IPS-18c (cell line): ENCODE measurements around the gene GABRB1.

Experiments used
- H3K4me3 ChIP-seq: 2 replicates; pipeline ENCODE4 v1.7.0; 2013; ENCODE audit warnings: low read depth, mild to moderate bottlenecking, low read length, moderate library complexity; ENCODE audit not compliant: insufficient read depth
- H3K9me3 ChIP-seq: one replicate; pipeline ENCODE4 v1.6.1; 2013; ENCODE audit warnings: mild to moderate bottlenecking, low read length, moderate library complexity; ENCODE audit not compliant: control insufficient read depth, insufficient read depth

The GABRB1 gene

DNA sequence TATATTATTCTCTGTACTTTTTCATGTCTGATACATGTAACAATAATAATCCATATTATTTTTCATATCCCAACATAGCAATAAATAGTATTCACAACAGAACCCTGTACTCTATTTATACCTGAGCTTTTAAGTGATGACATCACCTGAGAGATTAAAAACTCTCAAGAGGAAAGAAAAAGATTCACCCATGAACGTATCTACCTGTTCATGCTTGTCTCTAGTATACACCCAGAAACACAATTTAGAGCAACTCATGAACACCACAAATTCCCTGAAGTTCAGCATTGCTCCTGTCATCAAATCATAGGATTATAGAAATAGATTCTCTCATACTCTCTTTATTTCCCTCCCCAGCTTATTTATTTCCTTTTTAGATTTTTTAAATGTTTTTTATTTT, 185.9 kb downstream of the GABRB1 start:
- Histone ChIP-seq H3K9me3 (no peaks in the 10 kb centered on the region), H3K4me3 (no peak overlapping the region)

DNA sequence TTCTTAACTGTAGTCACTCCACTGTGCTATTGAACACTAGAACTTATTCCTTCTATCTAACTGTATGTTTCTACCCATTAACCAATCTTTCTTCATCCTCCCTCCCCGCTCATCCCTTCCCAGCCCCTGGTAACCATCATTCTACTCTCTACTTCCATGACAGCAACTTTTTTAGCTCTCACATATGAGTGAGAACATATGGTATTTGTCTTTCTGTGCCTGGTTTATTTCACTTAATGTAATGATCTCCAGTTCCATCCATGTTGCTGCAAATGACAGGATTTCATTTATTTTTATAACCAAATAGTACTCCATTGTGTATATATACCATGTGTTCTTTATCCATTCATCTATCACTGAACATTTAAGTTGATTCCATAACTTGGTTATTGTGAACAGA, 186.5 kb downstream of the GABRB1 start:
- no peaks in the 10 kb centered on the region for H3K9me3 ChIP-seq
- no peak overlapping the region for H3K4me3 ChIP-seq

DNA sequence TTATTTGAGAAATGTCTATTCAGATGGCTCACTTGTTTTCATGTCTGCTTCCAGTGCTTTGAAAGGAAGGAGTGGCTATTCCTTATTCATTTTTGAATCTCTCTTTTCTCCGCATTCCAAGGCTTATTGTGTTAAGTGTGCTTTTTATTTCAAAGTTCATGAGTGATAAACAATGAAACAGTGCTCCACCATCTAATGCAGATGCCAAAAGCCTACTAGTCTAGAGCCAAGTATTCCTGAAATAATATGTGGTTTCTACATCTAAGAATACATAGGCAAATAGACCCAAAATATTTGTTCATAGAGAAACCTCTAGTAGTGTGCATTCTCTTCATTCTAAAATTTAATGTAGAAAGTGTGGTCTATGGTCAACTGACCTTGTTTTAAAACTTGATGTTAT, 187.3 kb downstream of the GABRB1 start:
- Histone ChIP-seq H3K4me3 (no peak overlapping the region), H3K9me3 (no peaks in the 10 kb centered on the region)

DNA sequence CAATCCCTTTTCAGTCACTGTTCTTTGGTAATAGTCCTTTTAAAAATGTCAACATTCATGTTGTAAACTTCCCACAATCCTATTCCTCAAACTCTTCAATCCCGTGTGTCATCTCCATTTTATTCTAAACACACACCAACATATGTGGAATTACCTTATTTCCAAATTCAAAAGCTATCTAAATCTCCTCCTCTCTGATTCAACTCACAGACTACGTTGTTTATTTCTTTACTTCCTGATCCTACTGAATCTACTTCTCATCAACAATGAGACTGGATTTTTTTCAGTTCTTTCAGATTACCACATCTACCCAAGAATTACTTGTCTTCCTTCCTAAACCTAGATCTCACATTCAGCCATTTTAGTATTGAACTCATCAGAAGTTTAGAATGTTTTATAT, 188.2 kb downstream of the GABRB1 start:
- Histone ChIP-seq H3K4me3 (no peak overlapping the region), H3K9me3 (no peaks in the 10 kb centered on the region)

DNA sequence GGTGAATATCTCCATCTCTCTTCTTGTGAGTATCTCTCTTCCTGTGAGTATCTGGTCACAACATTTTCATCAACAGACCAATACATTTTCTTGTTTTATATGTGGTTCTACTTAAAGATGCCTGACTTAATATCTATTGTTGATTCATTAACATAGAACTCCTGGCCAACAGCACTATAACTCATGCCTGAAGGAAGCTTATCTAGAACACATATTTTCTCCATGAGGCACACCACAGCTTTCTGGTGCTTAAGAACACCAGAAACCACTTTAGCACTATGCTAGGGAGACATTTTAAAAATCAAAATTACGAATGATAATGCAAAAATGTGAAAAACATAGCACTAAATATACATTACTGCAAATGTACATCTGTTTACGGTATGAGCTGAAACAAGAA, 190.4 kb downstream of the GABRB1 start:
- Histone ChIP-seq H3K4me3 (no peak overlapping the region), H3K9me3 (no peaks in the 10 kb centered on the region)

DNA sequence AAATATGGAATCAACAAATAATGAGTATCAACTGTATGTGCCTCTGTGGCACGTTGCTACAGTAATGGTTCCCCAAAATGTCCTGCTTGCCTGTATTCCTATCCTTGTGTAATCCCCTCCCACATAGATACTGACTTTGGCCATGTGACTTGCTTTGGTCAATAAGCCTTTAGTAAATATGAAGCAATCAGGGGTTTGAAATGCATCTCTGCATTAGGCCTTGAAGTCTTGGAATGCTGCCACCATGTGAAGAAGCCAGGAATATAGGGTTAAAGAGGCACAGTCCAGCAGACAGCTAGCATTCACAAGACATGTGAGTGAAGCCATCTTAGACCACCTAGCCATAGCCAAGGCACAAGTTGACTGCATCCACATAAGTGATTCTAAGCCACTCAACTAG, 190.9 kb downstream of the GABRB1 start:
- Histone ChIP-seq H3K4me3 (no peak overlapping the region), H3K9me3 (no peaks in the 10 kb centered on the region)

DNA sequence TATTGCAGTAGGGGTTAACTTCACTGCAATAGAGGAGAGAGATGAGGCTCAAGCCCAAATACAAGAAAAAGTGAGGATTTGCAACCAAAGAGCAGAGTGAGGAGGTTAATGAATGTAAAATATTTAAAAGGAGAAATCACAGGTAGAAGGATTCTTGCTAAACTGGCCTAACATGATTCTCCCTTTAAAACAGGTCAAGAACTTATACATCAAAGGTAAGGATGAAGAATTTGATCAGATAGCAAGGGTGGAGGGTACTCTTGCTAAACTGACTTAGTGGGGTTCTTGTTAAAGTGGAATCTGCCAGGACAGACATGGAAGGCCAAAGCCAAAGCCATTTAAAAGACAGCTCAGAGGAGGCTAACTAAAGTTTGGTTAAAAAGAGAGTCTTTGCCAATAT, 193.0 kb downstream of the GABRB1 start:
- no peak overlapping the region for H3K4me3 ChIP-seq
- H3K9me3 ChIP-seq, result no peaks in the 10 kb centered on the region

DNA sequence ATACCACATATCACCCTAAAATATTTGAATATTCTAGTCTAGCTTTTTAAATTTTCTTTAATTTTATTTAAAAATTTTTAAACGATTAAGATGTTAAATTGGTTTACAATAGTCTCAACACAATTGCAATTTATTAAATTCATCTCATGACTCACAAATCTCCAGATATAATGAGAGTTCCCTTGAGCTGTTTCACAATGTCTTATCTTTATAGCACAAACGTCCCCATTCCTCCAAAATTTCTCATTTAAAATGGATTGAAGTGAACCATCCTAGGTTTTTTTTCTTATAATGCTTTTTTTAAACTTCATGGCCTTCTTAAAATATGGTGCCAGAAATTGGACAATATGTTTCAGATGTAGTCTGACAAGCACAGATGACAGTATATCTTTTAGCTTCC, 204.4 kb downstream of the GABRB1 start:
- H3K9me3 ChIP-seq, result no peaks in the 10 kb centered on the region

DNA sequence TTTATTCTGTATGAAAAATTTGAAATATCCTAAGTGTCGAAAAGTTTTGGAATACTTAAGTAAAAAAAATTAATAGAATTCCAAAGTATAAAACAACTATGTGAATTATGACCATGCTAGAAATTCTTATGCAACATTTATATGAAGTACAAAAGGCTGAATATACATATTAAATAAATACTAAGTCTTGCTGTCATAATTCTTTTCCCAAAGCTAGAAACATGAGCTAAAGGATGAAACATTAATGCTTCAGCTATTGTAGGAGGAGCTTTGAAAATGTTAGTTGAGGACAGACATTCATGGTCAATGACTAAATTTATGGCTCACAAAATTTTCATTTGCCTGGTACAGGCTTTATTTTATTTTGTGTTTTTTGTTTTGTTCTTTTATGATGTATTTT, 207.3 kb downstream of the GABRB1 start:
- H3K9me3 ChIP-seq, result no peaks in the 10 kb centered on the region
- no peak overlapping the region for H3K4me3 ChIP-seq

More for the DNA sequence above, 204.4 kb downstream of the GABRB1 start:
- no peak overlapping the region for H3K4me3 ChIP-seq

DNA sequence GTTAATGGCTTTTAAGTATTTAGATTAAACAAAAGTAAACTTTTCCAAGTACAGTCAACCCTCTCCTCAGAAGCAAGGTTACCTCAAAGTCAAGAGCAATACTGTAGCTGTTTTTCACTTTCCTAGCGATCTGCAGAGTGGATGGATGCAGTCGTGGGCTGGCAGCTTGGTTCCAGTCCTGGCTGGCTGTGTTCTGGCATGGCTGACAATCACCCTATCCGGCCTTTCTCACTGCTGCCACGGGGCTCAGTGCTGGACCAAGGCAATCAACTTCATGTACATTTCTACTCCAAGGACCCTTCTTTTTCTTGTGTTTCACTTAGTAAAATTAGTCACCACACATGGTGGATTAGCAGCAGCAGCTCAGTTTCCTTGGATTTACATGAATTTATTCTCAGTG, 208.3 kb downstream of the GABRB1 start:
- Histone ChIP-seq H3K9me3 (no peaks in the 10 kb centered on the region), H3K4me3 (no peak overlapping the region)

DNA sequence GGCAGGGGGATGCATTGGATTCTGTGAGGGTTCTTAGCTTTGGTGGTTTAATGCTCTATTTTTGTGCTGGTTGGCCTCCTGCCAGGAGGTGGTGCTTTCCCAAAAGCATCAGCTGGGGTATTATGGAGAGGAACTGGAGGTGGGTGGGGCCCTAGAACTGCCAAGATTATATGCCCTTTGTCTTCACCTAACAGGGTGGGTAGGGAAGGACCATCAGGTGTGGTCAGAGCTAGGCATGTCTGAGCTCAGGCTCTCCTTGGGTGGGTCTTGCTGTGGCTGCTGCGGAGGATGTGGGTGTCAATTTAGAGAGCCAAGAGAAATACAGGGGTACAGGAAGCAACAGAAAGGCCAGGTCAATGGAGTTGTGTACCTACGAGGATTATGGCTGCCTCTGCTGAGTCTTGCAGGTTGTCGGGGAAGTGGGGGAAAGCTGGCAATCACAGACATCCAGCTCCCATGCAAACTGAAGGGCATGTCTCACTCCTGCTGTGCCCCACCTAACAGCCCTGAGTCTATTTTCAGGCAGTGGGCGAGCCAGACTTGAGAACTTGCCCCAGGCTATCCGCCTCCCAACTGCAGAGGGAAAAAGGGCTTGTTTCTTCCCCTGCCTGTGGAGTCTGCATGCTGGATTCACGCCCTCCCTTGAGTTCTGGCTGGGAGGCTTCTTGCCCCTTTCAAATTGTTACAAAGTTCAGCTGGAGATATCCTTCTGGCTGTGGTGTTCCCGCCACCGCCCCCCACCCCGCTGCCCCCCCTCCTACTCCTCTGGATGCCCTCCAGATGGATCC, 220.2 kb downstream of the GABRB1 start:
- no peaks in the 10 kb centered on the region for H3K9me3 ChIP-seq
- no peak overlapping the region for H3K4me3 ChIP-seq

DNA sequence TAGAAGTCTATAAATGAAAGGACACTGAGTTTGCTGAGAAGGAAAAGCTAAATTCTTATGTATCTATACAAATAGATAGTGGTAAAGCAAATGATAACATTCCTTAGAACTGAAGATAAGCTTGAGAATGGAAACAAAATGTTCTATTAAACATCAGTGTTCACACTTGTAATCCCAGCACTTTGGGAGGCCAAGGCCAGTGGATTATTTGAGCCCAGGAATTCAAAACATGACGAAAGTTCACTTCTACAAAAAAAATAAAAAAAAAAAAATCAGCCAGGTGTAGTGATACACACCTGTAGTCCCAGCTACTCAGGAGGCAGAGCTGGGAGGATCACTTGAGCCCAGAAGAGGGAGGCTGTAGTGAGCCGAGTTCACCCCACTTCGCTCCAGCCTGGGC, 232.4 kb downstream of the GABRB1 start:
- no peaks in the 10 kb centered on the region for H3K9me3 ChIP-seq
- H3K4me3 ChIP-seq, result no peak overlapping the region

DNA sequence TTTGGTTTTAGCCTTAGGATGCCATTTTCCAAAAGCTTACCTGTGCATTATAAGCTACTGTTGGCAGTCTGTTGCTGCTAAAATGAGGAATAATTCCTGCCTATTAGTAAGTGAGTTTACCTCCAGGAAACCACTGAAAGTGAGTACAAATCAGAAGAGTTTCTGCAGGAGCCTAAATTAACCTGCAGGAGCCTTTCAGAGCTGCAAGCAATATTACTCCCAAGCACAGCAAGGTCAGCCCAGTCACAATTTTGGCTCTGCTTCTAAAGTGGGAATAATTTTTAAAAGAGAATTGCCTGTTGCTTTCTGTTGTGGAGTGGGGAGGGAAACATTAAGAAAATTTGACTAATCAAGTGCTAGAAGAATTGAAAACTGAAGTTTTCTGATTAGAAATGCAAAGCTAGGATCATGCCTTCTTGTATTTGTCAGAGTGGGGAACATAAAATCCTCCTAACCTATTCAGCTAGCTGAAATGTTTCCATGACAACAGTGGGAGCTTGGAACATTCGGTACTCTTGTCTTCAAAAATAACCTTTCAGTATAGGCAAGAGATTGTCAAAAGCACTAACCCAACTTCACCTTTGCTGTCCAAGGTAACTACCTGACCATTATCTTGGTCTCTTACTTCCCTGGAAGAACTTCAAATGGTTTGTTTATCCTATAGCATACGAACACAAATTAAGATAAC, 239.0 kb downstream of the GABRB1 start:
- H3K9me3 ChIP-seq, result no peaks in the 10 kb centered on the region
- no peak overlapping the region for H3K4me3 ChIP-seq

DNA sequence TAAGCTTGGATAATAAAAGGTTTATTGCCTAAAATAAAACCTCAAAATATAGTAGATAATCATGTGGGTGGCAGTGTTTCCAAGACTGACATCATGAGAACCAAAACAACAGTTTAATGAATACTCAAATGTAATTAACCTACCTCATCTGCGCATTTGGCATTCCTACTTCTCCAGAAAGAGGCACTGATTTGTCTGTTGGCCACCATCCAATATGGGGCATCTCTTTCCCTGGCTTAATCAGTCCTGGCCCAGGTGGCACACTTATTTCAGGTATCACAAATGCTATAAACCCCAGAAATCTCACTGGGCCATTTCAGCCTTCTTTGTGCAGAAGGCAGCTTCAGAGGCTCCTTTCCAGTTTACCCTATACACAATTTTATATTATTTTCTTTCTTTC, 239.9 kb downstream of the GABRB1 start:
- Histone ChIP-seq H3K9me3 (no peaks in the 10 kb centered on the region), H3K4me3 (no peak overlapping the region)

DNA sequence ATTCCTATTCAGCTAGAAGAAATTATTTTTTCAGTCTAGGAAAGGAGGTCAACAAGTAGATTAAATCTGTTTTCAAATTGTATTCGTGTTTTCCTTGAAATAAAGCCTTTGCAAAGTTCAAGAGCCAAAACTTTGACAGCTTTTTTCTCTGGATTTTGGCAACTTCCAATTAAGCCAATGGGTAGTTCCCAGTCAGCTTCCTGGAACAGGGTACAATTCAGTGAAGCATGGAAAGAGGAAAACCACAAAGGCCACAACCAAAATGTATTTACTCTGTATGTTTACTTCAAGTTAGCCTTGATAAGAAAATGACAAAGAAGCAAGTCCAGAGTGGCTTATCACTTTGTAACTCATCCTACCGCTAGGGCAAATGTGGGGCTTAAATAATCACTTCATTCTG, 243.5 kb downstream of the GABRB1 start:
- Histone ChIP-seq H3K9me3 (no peaks in the 10 kb centered on the region), H3K4me3 (no peak overlapping the region)

DNA sequence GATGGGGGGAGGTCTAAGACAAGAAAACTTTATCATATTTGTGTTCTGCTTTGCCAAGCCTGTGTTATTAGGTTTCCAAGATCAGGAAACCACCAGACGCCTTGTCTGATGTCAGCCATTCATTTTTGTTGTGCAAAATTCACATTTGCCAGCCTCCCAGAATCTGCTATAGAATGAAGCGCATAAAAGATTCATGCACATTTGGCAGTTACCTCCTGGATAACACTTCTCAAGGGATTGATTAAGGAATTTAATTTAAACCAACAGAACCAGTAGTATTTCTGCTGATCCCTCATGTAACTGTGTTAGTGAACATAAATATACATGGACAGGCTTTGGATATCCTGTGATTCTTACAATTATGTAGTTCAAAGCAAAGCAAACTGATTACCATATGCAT, 244.2 kb downstream of the GABRB1 start:
- H3K9me3 ChIP-seq, result no peaks in the 10 kb centered on the region
- no peak overlapping the region for H3K4me3 ChIP-seq

DNA sequence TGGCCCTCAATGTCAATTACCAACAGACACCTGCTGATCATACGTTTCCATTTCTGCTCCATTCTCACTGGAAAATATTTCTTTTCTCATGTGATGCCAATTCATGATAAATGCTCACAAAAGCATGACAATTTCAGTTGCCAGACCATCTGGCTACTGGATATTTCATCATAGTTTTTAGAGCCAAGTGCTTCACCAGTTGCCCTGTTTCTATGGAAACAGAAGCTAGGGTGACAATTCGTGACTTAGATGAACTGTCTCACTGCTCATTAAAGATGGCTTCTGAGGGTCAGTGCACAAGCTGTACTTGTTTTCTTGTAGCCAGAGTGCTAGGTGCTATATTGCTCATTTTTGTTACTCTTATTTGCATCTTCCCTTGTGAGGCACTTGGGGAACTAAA, 247.3 kb downstream of the GABRB1 start:
- Histone ChIP-seq H3K9me3 (no peaks in the 10 kb centered on the region), H3K4me3 (no peak overlapping the region)

DNA sequence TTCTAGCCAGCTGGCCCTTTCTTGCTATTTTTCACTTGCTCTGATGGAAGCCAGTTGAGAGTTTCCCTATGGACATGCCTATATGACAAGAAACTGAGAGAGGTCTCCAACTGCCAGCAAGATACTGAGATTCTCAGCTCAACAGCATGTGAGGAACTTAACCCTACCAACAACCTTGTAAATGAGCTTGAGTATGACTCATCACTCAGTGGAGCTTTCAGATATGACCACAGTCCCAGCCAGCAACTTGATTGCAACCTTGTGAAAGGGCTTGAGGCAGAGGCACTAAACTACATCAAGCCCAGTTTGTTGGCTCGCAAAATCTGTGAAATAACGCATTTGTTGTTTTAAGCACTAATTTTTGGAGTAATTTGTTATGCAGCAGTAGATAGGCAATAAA, 256.4 kb downstream of the GABRB1 start:
- H3K9me3 ChIP-seq, result no peaks in the 10 kb centered on the region
- no peak overlapping the region for H3K4me3 ChIP-seq

DNA sequence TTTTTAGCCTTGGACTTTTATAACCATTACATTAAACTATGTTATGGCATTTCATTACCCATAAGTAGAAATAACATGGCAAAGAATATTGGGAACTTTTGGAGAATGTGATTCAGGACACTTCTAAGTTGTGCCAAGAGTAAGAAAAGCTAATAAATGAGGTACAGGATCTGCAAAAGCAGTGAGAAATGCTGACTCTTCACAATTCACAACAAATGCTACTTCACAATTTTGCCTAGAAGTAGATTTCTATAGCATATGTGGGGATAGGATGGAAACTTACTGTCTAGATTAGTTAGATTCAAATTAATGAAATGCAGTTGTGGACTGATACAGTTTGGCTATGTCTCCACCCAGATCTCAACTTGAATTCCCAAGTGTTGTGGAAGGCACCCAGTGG, 258.4 kb downstream of the GABRB1 start:
- no peak overlapping the region for H3K4me3 ChIP-seq
- no peaks in the 10 kb centered on the region for H3K9me3 ChIP-seq
